Measurements from ENCODE around the gene SAFB.

- TF ChIP-seq CTCF (IDR thresholded peaks at IDR 0.05; ENCODE audit: borderline replicate concordance, extremely low read depth, low read length, poor library complexity, severe bottlenecking) (no peak), EZH2 (IDR thresholded peaks at IDR 0.05; ENCODE audit: borderline replicate concordance, low read depth, low read length, severe bottlenecking) (no peak)
These were observed 7.0 kb upstream of the SAFB start for GRCh38 chr19:5615756-5616327.

Data from DND-41 (cell line).